Activated T-cell treated with anti-CD3 and anti-CD28 coated beads for 4 hours (primary cell): ENCODE measurements around the gene TMEM221.
A peak's percentile ranks its signal among the peaks of the same experiment; 100 is the strongest.
"Not testable (repeated sequence)": the region's sequence is repeated elsewhere in the genome, so short reads cannot be mapped to it uniquely, and the experiment has no call there.

ENCODE experiments used
- DNase-seq: peaks from one replicate; pipeline ENCODE4 v3.0.0-alpha.2; 2020

The TMEM221 gene

DNA sequence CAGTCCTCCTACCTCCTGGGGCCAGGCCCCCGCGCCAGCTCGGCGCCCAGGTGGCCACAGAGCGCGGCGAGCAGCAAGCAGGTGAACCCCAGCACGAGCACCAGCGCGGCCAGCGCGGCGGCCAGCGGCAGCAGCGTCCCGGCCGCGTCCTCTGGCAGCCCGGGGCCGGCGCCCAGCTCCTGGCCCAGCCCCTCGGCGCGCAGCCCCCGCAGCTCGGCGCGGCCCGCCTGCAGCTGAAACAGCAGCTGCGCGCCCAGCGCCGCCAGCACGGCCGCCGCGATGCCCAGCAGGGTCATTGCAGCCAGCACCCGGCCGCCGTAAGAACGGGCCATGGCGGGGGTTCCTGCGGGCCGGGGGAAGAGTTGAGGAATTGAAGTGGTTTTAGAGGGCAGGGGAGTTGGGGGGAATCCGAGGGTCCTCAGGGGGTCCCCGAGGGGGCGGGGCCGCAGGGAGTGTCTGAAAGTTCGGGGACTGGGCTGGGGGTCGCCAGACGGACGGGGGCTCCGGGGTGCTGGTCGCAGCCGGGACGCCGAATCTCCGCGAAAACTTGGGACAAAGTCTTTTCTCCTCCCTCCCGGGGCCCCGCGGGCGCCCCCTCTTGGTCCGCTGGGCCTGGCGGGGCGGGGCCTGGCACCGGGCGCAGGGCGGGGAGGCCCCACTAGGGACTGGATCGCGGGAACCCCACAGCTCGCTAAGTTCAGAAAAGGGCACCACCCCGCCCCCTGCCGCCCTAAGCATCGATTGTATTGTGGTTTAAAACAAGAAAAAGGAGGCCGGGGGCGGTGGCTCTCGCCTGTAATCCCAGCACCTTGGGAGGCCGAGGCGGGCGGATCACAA is at the start of gene TMEM221:
Gene TMEM221, minus strand, starts transcription at position 538 of the 837 bp plus-strand sequence. Its CDS starts 206 bp downstream, at position 332.
- DNase-seq = peak; percentile 43

DNA sequence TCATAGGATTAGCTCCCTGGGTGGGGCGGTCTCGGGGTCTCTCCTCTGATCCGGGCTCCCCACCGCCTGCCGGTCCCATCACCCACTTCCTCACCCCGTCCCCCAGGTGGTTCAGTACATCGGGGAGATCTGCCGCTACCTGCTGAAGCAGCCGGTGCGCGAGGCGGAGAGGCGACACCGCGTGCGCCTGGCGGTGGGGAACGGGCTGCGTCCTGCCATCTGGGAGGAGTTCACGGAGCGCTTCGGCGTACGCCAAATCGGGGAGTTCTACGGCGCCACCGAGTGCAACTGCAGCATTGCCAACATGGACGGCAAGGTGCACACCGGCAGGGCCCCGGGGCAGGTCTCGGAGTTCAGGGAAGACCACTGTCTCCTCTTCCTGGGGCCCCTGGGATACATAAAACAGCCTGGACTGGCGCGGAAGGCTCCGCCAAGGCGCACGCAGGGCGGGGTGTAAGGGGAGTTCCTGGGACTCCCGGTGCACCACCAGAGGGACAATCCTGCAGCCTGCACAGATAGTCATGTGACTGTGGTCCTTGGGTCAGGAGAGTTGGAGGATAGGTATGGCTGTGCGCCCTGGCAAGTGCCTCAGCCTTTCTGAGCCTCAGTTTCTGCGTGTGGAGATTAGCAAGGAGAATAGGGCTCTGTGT is 48.8 kb upstream of the TMEM221 start:
- DNase-seq = no peak

DNA sequence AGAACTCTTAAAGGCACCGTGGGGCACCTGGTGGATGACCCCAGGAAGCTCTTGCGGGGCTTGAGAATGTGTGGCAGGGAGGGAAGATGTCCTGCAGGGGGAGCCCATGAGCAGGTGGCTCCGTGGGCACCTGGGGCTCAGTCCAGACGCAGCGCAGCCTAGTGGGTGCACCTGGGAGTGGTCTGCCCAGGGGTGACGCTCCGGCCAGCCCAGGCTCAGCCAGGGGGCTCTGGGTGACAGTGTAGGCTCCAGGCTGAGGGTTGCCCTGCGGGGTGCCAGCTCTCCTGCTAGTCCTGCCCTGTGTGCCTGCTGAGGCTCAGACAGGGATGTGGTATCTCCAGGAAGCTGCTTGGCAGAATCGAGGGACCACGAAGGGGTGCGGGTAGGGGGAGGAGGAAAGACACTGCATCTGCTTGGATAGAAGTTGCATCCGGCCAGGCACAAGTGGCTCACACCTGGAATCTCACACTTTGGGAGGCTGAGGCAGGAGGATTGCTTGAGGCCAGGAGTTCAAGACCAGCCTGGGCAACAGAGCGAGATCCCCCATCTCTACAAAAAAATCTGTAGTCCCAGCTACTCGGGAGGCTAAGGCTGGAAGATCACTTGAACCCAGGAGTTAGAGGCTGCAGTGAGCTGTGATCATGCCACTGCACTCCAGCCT is 48.0 kb upstream of the TMEM221 start:
- peak; percentile 70 for DNase-seq

- DNase-seq = no peak
These were observed 47.3 kb upstream of the TMEM221 start for GRCh38 chr19:17495639-17496296.

- no peak for DNase-seq
These were observed 42.8 kb upstream of the TMEM221 start for GRCh38 chr19:17491287-17491686.

DNA sequence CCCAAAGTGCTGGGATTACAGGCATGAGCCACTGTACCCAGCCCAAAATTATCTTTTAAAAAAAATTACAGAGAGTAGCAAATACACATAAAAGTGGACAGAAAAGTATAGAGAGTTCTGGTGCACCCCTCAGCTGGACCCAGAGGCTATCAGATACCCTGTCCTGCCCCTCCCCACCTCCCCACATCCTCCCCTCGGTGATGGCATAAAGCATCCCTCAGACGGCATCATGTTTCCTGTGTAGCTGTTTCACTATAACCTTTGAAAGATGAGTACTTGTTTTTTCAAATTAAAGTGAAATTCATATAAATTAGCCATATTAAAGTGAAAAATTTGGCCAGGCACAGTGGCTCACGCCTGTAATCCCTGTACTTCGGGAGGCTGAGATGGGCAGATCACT is 41.9 kb upstream of the TMEM221 start:
- no peak for DNase-seq

GRCh38 chr19:17489392-17490030 is 41.0 kb upstream of the TMEM221 start:
- DNase-seq = no peak

DNA sequence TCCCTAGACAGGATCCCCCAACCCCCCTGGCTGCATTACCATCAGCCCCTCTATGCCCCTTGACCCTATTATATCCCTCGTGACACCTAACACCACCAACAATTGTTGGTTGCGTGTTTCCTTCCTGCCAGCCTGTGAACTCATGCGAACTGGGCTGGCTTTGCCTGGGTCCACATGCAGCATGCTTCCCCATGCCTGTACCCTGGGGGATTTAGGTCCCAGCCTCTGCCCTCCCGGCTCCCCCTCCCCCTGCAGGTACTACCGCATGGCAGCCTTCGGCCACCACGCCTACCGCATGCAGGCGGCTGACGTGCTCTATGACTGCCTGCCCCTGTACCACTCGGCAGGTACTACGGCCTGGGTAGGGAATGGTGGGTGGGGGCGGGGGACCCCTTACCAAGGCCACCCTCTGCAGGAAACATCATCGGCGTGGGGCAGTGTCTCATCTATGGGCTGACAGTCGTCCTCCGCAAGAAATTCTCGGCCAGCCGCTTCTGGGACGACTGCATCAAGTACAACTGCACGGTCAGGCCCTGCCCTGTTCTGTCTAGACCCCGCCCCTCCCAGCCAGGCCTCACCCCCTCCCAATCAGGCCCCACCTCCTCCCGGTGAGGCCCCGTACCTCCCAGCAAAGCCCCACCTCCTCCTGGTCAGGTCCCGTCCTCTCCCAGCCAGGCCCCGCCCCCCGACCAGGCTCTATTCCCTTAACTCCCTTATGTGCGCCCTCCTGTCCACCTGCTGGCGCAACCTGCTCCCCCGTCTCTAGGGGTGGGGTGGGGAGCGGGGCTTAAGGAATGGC is 40.3 kb upstream of the TMEM221 start:
- peak; percentile 62 for DNase-seq

DNA sequence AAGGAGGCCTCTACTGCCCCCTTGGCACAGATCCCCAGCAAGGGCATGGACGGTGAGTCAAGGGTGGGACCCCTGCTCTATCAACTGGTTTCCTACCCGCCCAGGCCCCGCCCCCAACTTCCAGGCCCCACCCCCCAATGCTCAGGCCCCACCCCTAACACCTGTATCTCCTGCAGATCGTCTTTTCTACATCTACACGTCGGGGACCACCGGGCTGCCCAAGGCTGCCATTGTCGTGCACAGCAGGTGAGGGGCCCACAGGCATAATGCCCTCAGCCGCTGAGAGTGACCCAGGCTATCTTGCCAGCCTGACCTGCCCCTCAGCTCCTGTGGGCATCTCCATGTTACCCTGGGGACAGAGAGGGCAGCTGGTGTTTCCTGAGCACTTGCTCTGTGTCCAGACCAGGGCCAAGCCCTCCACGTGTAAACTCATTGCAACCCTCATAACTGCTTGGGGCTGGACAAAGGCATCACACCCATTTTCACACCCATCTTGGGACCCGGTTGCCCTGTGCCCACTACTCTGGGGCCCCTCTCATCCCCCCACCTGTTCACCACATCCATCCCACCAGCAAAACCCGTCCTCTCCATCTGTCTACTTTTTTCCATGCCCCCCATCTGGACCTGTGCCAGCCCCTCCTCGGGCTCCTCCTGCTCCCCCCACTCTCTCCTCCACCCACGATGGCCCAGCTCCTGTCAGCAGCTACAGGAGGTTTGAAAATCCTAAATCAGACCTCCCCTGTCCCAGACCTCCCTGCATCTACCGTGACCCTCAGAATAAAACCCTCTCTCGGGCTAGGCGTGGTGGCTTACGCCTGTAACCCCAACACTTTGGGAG is 39.0 kb upstream of the TMEM221 start:
- DNase-seq = no peak

- DNase-seq = no peak
These were observed 38.2 kb upstream of the TMEM221 start for GRCh38 chr19:17486545-17487240.

DNA sequence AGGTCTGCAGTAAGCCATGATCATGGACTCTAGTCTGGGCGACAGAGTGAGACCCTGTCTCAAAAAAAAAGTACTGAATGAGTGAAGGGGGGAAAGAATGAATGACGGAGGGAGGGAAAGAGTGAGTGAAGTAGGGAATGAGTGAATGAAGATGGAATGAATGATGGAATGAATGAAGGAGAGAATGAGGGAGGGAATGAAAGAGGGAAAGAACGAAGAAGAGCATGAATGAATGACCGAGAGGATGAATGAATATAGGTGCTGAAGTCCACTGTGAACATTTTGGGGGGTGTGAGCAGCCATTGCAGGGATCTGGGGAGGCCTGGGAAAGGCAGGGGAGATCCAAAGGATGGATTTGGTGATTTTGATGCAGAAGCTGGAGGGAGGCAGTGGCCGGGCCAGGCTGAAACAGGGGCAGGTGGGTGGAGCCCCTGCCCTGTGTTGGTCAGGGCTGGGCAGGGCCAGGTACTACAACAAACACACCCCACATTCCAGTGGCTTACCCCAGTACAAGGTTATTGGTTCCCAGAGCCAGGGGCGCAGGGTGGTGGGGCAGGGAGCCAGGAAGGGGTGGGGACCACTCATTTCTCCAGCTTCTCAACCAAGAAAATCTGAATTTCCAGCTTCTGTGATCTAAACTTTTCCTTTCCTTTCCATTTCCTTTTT is 36.2 kb upstream of the TMEM221 start:
- DNase-seq = no peak

DNA sequence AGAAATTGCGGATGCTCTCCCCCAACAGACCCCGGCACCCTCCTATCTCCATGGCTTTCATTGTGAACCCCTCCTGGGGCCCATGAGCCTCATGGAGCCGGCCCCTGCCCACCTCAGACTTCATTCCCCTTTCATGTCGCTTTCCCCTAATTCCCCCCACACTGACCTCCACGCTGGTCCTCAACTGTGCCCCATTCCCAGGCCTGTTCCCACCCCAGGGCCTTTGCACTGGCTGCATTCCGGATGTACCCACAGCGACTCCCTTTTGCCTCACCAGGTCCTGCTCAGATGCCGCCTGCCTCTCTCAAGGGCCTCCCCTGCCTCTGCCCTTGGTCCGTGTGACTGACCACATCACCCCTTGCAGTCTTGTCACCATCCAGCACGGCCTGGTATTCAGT is 35.1 kb upstream of the TMEM221 start:
- no peak for DNase-seq

DNA sequence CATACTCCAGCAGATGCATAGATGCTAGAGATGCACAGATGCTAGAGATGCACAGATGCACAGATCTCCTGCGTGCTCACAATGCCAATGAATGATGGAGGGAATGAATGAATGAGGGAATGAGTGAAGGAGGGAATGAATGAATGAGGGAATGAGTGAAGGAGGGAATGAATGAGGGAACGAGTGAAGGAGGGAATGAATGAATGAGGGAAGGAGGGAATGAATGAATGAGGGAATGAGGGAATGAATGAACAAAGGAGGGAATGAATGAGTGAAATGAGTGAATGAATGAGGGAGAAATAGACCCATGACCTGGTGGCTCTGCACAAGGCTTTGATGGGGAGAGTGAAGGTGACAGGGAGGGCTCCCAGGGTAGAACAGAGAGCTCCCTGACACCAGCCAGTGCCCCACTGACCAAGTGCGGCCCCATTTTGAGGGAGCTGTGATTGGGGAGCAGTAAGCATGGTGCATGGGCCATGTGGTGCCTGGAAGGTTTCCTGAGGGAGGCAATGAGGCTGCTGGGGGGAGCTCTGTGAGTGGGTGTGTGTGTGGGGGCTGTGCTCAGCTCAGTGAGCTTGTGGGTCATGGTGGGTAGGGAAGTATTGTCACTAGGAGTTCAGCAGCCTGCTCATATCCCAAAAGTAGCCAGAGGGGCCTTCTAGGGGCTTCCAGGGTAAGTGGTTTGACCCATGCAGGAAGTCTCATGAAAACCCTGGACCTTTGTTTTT is 34.6 kb upstream of the TMEM221 start:
- DNase-seq = no peak

- DNase-seq = no peak
These were observed 33.5 kb upstream of the TMEM221 start for GRCh38 chr19:17481986-17482385.

- DNase-seq = no peak
These were observed 30.9 kb upstream of the TMEM221 start for GRCh38 chr19:17479325-17479791.

DNA sequence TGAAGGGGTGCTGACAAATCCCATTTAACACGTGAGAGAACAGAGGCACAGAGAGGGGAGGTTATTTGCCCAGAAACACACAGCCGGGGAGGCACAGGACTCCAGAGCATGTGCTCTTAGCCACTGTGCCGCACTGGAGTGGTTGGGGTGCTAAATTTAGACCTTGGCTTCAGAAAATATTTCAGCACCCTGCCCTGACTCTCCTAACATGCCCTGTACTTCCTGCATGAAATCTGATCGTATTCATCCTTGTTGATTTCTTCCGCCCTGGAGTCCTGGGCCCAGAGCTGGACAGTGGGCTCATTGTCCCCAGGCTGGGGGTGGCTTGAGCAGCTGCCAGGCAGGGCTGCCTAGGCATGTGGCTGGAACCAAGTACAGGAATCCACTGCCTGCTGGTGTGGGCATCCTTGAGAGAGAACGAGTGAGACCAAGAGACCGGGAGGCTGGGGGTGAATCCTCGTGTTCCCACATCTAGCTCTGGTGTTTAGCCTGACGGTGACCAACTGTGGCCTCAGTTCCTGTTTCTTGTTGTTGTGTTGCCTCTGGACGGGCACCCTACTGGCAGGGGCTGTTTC is 27.2 kb upstream of the TMEM221 start:
- no peak for DNase-seq

- DNase-seq = not testable (repeated sequence)
These were observed 26.6 kb upstream of the TMEM221 start for GRCh38 chr19:17475011-17475540.

- DNase-seq = no peak
These were observed 24.6 kb upstream of the TMEM221 start for GRCh38 chr19:17473041-17473440.
